Effector memory CD8-positive, alpha-beta T cell (primary cell): ENCODE measurements around the gene DCUN1D4.

Source experiments
- ATAC-seq: fragments of 150-1000 bp; cut with Tn5 transposase; replicated peaks from 2 replicates; pipeline ENCODE4 v1.10.0; 2021; ENCODE audit warnings: mild to moderate bottlenecking, moderate library complexity
- DNase-seq, 3 experiments: peaks; one replicate each; pipeline ENCODE4 v3.0.0; 2021
- H3K27ac Mint-ChIP-seq, 2 donors: one replicate each; pipeline ENCODE4 v1.8.0; 2022; ENCODE audit warnings: mild to moderate bottlenecking in 2 of 2, mixed read lengths in 2 of 2, moderate library complexity in 2 of 2
- H3K27me3 Mint-ChIP-seq, 2 donors: one replicate each; pipeline ENCODE4 v1.8.0; 2022; ENCODE audit warnings: mixed read lengths in 2 of 2
- H3K36me3 Mint-ChIP-seq: one replicate; pipeline ENCODE4 v1.8.0; 2022; ENCODE audit warnings: mild to moderate bottlenecking, moderate library complexity, mixed read lengths; ENCODE audit not compliant: insufficient read depth
- H3K4me1 Mint-ChIP-seq, 2 donors: one replicate each; pipeline ENCODE4 v1.8.0; 2022; ENCODE audit warnings: low read depth in 2 of 2, mixed read lengths in 2 of 2
- H3K4me3 Mint-ChIP-seq, 2 donors: one replicate each; pipeline ENCODE4 v1.8.0; 2022; ENCODE audit warnings: mild to moderate bottlenecking in 2 of 2, mixed read lengths in 2 of 2, moderate library complexity in 2 of 2
- H3K9me3 Mint-ChIP-seq, 2 donors: one replicate each; pipeline ENCODE4 v1.8.0; 2022; ENCODE audit warnings: mixed read lengths in 2 of 2

The DCUN1D4 gene

GRCh38 chr4:51862781-51863180 is 19.8 kb downstream of the DCUN1D4 start:
- Mint-ChIP-seq H3K36me3 (peaks cover 13% of the 10 kb centered on the region), H3K4me3 (no peak overlapping the region), H3K27ac (no peak overlapping the region), H3K9me3 (no peaks in the 10 kb centered on the region), H3K4me1 (peaks cover 19 to 35% of the 10 kb centered on the region in 2 donors), H3K27me3 (no peaks in the 10 kb centered on the region)
- no peak for ATAC-seq
- DNase-seq: no peak

- Mint-ChIP-seq H3K27me3 (no peaks in the 10 kb centered on the region), H3K27ac (no peak overlapping the region), H3K4me3 (no peak overlapping the region), H3K4me1 (peaks cover 12 to 16% of the 10 kb centered on the region in 2 donors), H3K9me3 (no peaks in the 10 kb centered on the region), H3K36me3 (peaks cover 18% of the 10 kb centered on the region)
- no peak for DNase-seq
- ATAC-seq: no peak
These were observed 22.8 kb downstream of the DCUN1D4 start for GRCh38 chr4:51865717-51866116.

GRCh38 chr4:51866835-51867234 is 23.9 kb downstream of the DCUN1D4 start:
- Mint-ChIP-seq H3K27ac (no peak overlapping the region), H3K4me1 (peaks cover 5 to 17% of the 10 kb centered on the region in 2 donors), H3K4me3 (no peak overlapping the region), H3K36me3 (peaks cover 16% of the 10 kb centered on the region), H3K9me3 (no peaks in the 10 kb centered on the region), H3K27me3 (no peaks in the 10 kb centered on the region)
- ATAC-seq (no peak), DNase-seq (no peak)

- no peak overlapping the region for H3K4me3 Mint-ChIP-seq
- H3K27me3 Mint-ChIP-seq: no peaks in the 10 kb centered on the region
- DNase-seq (no peak), ATAC-seq (no peak)
- H3K9me3 Mint-ChIP-seq: no peaks in the 10 kb centered on the region
- peaks cover 20% of the 10 kb centered on the region for H3K36me3 Mint-ChIP-seq
- H3K4me1 Mint-ChIP-seq: peaks cover 0 to 11% of the 10 kb centered on the region in 2 donors
- no peak overlapping the region for H3K27ac Mint-ChIP-seq
These were observed 24.9 kb downstream of the DCUN1D4 start for GRCh38 chr4:51867689-51868448.

- Mint-ChIP-seq H3K4me3 (no peak overlapping the region), H3K36me3 (peaks cover 21% of the 10 kb centered on the region), H3K4me1 (peaks cover 0 to 11% of the 10 kb centered on the region in 2 donors), H3K27ac (no peak overlapping the region), H3K9me3 (no peaks in the 10 kb centered on the region), H3K27me3 (no peaks in the 10 kb centered on the region)
- ATAC-seq: no peak
- DNase-seq: no peak
These were observed 25.5 kb downstream of the DCUN1D4 start for GRCh38 chr4:51868449-51868847.

GRCh38 chr4:51870441-51871188 is 27.7 kb downstream of the DCUN1D4 start:
- peak overlapping the region in 1 of 2 donors; percentile 25 for H3K27ac Mint-ChIP-seq
- DNase-seq (no peak), ATAC-seq (no peak)
- no peaks in the 10 kb centered on the region for H3K9me3 Mint-ChIP-seq
- H3K36me3 Mint-ChIP-seq: peaks cover 21% of the 10 kb centered on the region
- H3K4me3 Mint-ChIP-seq: no peak overlapping the region
- peaks cover 0 to 14% of the 10 kb centered on the region in 2 donors for H3K4me1 Mint-ChIP-seq
- H3K27me3 Mint-ChIP-seq: no peaks in the 10 kb centered on the region

- DNase-seq: no peak
- no peak for ATAC-seq
- no peaks in the 10 kb centered on the region for H3K27me3 Mint-ChIP-seq
- H3K4me1 Mint-ChIP-seq: peaks cover 0 to 14% of the 10 kb centered on the region in 2 donors
- no peaks in the 10 kb centered on the region for H3K9me3 Mint-ChIP-seq
- H3K27ac Mint-ChIP-seq: peak overlapping the region in 1 of 2 donors; percentile 55
- no peak overlapping the region for H3K4me3 Mint-ChIP-seq
- peaks cover 30% of the 10 kb centered on the region for H3K36me3 Mint-ChIP-seq
These were observed 29.5 kb downstream of the DCUN1D4 start for GRCh38 chr4:51872283-51872997.

GRCh38 chr4:51874551-51874950 is 31.6 kb downstream of the DCUN1D4 start:
- H3K9me3 Mint-ChIP-seq: no peaks in the 10 kb centered on the region
- H3K27ac Mint-ChIP-seq: peak overlapping the region in 1 of 2 donors; percentile 45
- DNase-seq: no peak
- peaks cover 0 to 14% of the 10 kb centered on the region in 2 donors for H3K4me1 Mint-ChIP-seq
- H3K4me3 Mint-ChIP-seq: no peak overlapping the region
- H3K27me3 Mint-ChIP-seq: no peaks in the 10 kb centered on the region
- peaks cover 35% of the 10 kb centered on the region for H3K36me3 Mint-ChIP-seq
- ATAC-seq: no peak

- Mint-ChIP-seq H3K9me3 (no peaks in the 10 kb centered on the region), H3K4me1 (peaks cover 0 to 6% of the 10 kb centered on the region in 2 donors), H3K4me3 (no peak overlapping the region), H3K27me3 (no peaks in the 10 kb centered on the region), H3K27ac (no peak overlapping the region), H3K36me3 (peaks cover 40% of the 10 kb centered on the region)
- no peak for ATAC-seq
- DNase-seq: no peak
These were observed 35.5 kb downstream of the DCUN1D4 start for GRCh38 chr4:51878431-51878830.

- DNase-seq (no peak), ATAC-seq (no peak)
- Mint-ChIP-seq H3K9me3 (no peaks in the 10 kb centered on the region), H3K36me3 (peaks cover 33% of the 10 kb centered on the region), H3K27ac (no peak overlapping the region), H3K27me3 (no peaks in the 10 kb centered on the region), H3K4me3 (no peak overlapping the region), H3K4me1 (peaks cover 2% of the 10 kb centered on the region in 2 donors)
These were observed 37.3 kb downstream of the DCUN1D4 start for GRCh38 chr4:51880016-51880915.

GRCh38 chr4:51884055-51884454 is 41.1 kb downstream of the DCUN1D4 start:
- no peaks in the 10 kb centered on the region for H3K9me3 Mint-ChIP-seq
- peaks cover 30% of the 10 kb centered on the region for H3K36me3 Mint-ChIP-seq
- ATAC-seq (no peak), DNase-seq (no peak)
- no peak overlapping the region for H3K27ac Mint-ChIP-seq
- peaks cover 2 to 7% of the 10 kb centered on the region in 2 donors for H3K4me1 Mint-ChIP-seq
- H3K27me3 Mint-ChIP-seq: no peaks in the 10 kb centered on the region
- H3K4me3 Mint-ChIP-seq: no peak overlapping the region

GRCh38 chr4:51884606-51885005 is 41.7 kb downstream of the DCUN1D4 start:
- Mint-ChIP-seq H3K27ac (no peak overlapping the region), H3K4me1 (peaks cover 2 to 7% of the 10 kb centered on the region in 2 donors), H3K4me3 (no peak overlapping the region), H3K27me3 (no peaks in the 10 kb centered on the region), H3K9me3 (no peaks in the 10 kb centered on the region), H3K36me3 (peaks cover 25% of the 10 kb centered on the region)
- ATAC-seq: no peak
- DNase-seq: no peak

GRCh38 chr4:51885363-51885762 is 42.4 kb downstream of the DCUN1D4 start:
- peaks cover 25% of the 10 kb centered on the region for H3K36me3 Mint-ChIP-seq
- DNase-seq: no peak
- H3K27ac Mint-ChIP-seq: no peak overlapping the region
- no peaks in the 10 kb centered on the region for H3K27me3 Mint-ChIP-seq
- ATAC-seq: no peak
- no peaks in the 10 kb centered on the region for H3K9me3 Mint-ChIP-seq
- H3K4me3 Mint-ChIP-seq: no peak overlapping the region
- H3K4me1 Mint-ChIP-seq: peaks cover 2 to 7% of the 10 kb centered on the region in 2 donors
